A673 (cell line): ENCODE measurements around the gene SUMO3. TPM values are rescaled to one million over a fixed set of nuclear protein-coding genes. Genes with fewer than 3 reads are reported as not detected.

Experiments used
- BruUV-seq: library from RNA; stranded (reverse); fragments of 400-500 nt; replicated peaks from 2 replicates; lab custom pipeline; 2021; lab: Mats Ljungman, UMichigan
- CTCF ChIA-PET: fragments of 300-600 bp; sonication (Branson Sonifier 250); formaldehyde crosslinking; loops from one replicate; lab custom pipeline; 2022; ENCODE audit warnings: antibody characterized with exemption; lab: Charles Lee
- POLR2A ChIA-PET: fragments of 300-600 bp; sonication (Branson Sonifier 250); formaldehyde crosslinking; loops from one replicate; lab custom pipeline; 2022; ENCODE audit warnings: antibody characterized with exemption; ENCODE audit not compliant: low non-redundant PET; lab: Charles Lee
- DNase-seq: peaks from one replicate; pipeline ENCODE4 v3.0.0-alpha.2; 2015; ENCODE audit warnings: low spot score
- H3K27ac ChIP-seq: fragments of 200-600 bp; sonication (generic); 2 replicates; pipeline ENCODE4 v1.5.1; 2016; ENCODE audit warnings: mixed run types, low read depth, mild to moderate bottlenecking, mixed read lengths, antibody characterized with exemption, low read length; ENCODE audit not compliant: poor library complexity, severe bottlenecking
- H3K27me3 ChIP-seq: fragments of 200-600 bp; sonication (generic); replicated peaks from 2 replicates; pipeline ENCODE4 v1.6.1; 2017; ENCODE audit warnings: mixed run types, low read depth, mild to moderate bottlenecking, mixed read lengths, antibody characterized with exemption, low read length; ENCODE audit not compliant: insufficient read depth, poor library complexity
- H3K36me3 ChIP-seq: fragments of 200-600 bp; sonication (generic); 2 replicates; pipeline ENCODE4 v1.6.1; 2016; ENCODE audit warnings: mixed run types, mild to moderate bottlenecking, mixed read lengths, antibody characterized with exemption, low read length; ENCODE audit not compliant: insufficient read depth, poor library complexity, severe bottlenecking
- H3K4me1 ChIP-seq: fragments of 200-600 bp; sonication (generic); 2 replicates; pipeline ENCODE4 v1.6.1; 2017; ENCODE audit warnings: mixed run types, mild to moderate bottlenecking, mixed read lengths, antibody characterized with exemption, low read length; ENCODE audit not compliant: insufficient read depth, poor library complexity, severe bottlenecking
- H3K4me3 ChIP-seq: fragments of 200-600 bp; sonication (generic); 2 replicates; pipeline ENCODE4 v1.5.1; 2016; ENCODE audit warnings: low read depth, mixed run types, mild to moderate bottlenecking, mixed read lengths, low read length; ENCODE audit not compliant: poor library complexity, severe bottlenecking
- H3K9me3 ChIP-seq: fragments of 200-600 bp; sonication (generic); 2 replicates; pipeline ENCODE4 v1.6.1; 2016; ENCODE audit warnings: mixed run types, low read depth, mild to moderate bottlenecking, mixed read lengths, antibody characterized with exemption, low read length; ENCODE audit not compliant: poor library complexity, severe bottlenecking
- EZH2 ChIP-seq: fragments of 200-600 bp; sonication (generic); IDR thresholded peaks from 2 replicates; pipeline ENCODE4 v1.6.1; 2017; ENCODE audit warnings: borderline replicate concordance, low read depth, mild to moderate bottlenecking, mixed read lengths, antibody characterized with exemption, low read length; ENCODE audit not compliant: poor library complexity, severe bottlenecking
- intact Hi-C: fragments of 100-400 bp; cut with micrococcal nuclease; formaldehyde crosslinking; loops from one replicate; pipeline ENCODE4 v1.10.0; 2022; ENCODE audit not compliant: unreplicated experiment
- total RNA-seq: library from RNA; stranded (reverse); gene quantifications from 2 replicates; pipeline ENCODE4 v1.2.3, GENCODE V29; 2021
- TF ChIP-seq, protein P1 (sequence below): fragments of 300-800, 200-600 bp; sonication (generic); conservative IDR thresholded peaks from 2 replicates; pipeline ENCODE4 v1.5.1; 2017; ENCODE audit warnings: low read depth, mild to moderate bottlenecking, antibody characterized with exemption, low read length, moderate library complexity, mixed read lengths

The SUMO3 gene
- total RNA-seq, 1 experiment from 2014 or later: 132 TPM

DNA sequence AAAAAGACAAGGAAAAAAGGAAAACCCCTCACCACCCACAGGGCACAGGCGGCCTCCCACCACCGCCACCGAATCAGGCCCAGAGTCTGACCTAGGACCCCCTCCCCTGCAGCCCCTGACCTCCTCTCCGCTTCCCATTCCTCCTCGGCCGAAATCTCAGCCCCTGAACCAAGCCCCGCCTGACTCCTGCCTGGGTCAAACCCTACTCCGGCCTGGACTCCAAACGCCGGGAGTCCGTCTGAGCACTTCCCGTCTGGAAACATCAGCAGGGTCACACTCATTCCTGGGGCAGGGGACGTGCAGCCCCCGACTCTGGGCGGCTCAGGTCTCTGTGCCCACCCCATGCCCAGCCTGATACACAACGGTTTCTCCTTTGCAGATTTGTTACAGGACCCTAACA lies 26.4 kb upstream of the SUMO3 start:
- intact Hi-C loops: no loop called here
- ChIA-PET POLR2A (no interaction called here), CTCF (no interaction called here)

DNA sequence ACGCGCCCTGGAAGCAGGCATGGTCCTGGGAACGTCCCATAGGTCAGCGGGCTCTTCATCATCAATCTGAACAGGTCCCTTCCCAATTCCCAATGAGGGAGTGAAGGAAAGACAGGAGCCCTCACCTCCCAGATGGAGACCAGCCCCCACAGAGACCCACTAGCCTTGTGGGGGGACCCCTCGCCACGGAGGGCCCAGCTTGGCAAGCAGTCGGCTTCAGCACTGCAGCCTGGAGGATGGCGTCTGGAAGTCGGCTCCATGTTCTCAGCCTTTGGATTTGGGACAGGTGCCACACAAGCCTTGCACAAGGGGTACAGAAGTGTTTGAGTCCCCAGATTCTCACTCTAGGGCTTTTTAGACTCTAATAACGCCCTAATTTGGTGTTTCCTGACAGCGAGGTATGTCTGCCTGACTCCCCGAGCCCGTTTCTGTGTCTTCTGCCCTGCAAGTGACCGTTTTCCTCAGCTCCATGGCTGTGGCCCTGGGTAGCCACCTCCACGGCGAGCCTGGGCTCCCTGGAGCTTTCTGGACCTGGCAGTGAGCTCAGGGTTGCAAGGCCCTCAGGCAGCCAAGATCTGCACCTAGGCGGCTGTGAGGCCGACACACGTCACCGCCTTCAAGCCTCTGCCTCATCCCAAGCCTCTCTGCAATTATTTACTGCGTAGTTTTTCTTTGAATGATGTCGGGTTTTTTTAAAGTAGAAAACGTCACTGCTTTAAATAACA lies 25.0 kb upstream of the SUMO3 start:
- Histone ChIP-seq H3K27me3 (no peaks in the 10 kb centered on the region), H3K36me3 (no peaks in the 10 kb centered on the region), H3K4me1 (peaks cover 10% of the 10 kb centered on the region), H3K27ac (no peak overlapping the region), H3K9me3 (no peaks in the 10 kb centered on the region), H3K4me3 (no peak overlapping the region)
- DNase-seq: no peak
- BruUV-seq: no TSS peak
- intact Hi-C loops: no loop called here
- CTCF ChIA-PET: no interaction called here
- TF ChIP-seq, protein P1, sequence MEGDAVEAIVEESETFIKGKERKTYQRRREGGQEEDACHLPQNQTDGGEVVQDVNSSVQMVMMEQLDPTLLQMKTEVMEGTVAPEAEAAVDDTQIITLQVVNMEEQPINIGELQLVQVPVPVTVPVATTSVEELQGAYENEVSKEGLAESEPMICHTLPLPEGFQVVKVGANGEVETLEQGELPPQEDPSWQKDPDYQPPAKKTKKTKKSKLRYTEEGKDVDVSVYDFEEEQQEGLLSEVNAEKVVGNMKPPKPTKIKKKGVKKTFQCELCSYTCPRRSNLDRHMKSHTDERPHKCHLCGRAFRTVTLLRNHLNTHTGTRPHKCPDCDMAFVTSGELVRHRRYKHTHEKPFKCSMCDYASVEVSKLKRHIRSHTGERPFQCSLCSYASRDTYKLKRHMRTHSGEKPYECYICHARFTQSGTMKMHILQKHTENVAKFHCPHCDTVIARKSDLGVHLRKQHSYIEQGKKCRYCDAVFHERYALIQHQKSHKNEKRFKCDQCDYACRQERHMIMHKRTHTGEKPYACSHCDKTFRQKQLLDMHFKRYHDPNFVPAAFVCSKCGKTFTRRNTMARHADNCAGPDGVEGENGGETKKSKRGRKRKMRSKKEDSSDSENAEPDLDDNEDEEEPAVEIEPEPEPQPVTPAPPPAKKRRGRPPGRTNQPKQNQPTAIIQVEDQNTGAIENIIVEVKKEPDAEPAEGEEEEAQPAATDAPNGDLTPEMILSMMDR: no peak
- TF ChIP-seq EZH2: no peak
- POLR2A ChIA-PET: no interaction called here

More for the DNA sequence above, 26.4 kb upstream of the SUMO3 start:
- Histone ChIP-seq H3K9me3 (no peaks in the 10 kb centered on the region), H3K4me3 (no peak overlapping the region), H3K27me3 (no peaks in the 10 kb centered on the region), H3K4me1 (peaks cover 10% of the 10 kb centered on the region), H3K27ac (no peak overlapping the region), H3K36me3 (peaks cover 6% of the 10 kb centered on the region)
- DNase-seq: no peak
- BruUV-seq: no TSS peak
- no peak for TF ChIP-seq EZH2
- TF ChIP-seq, protein P1: no peak

DNA sequence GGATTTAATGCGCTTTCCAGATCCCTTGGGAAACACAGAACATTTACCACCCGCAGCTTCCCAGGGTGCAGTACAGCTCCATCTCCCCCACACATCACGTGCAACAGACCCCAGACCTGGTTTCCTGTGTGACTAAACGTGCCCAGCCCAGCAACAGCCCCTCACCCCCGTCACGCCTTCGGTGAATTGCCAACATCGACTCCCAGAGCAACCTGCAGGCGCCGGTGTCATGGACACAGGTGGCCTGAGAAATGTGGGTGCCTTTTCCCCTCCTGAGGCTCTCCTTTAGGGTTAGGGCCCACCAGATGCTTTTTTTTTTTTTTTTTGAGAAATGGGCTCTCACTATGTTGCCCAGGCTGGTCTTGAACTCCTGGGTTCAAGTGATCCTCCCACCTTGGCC lies 24.2 kb upstream of the SUMO3 start:
- CTCF ChIA-PET: no interaction called here
- BruUV-seq: no TSS peak
- TF ChIP-seq EZH2: no peak
- TF ChIP-seq, protein P1: no peak

More for the DNA sequence above, 24.2 kb upstream of the SUMO3 start:
- no peak overlapping the region for H3K27ac ChIP-seq
- intact Hi-C loops: no loop called here
- POLR2A ChIA-PET: no interaction called here
- no peaks in the 10 kb centered on the region for H3K27me3 ChIP-seq
- DNase-seq: no peak
- H3K4me1 ChIP-seq: peaks cover 10% of the 10 kb centered on the region
- no peaks in the 10 kb centered on the region for H3K36me3 ChIP-seq
- H3K4me3 ChIP-seq: no peak overlapping the region
- no peaks in the 10 kb centered on the region for H3K9me3 ChIP-seq
